OCI-LY3 (cell line): ENCODE results near the gene PRSS8.

ENCODE experiments used
- CTCF ChIP-seq: fragments of 200-600, 300-600 bp; sonication (generic); IDR thresholded peaks from 2 replicates; pipeline ENCODE4 v1.5.1; 2014; ENCODE audit warnings: antibody characterized with exemption, low read length, low read depth
- EZH2phosphoT487 ChIP-seq: fragments of 200-600 bp; shearing (Covaris generic); IDR thresholded peaks from 2 replicates; pipeline ENCODE4 v1.6.1; 2018; ENCODE audit warnings: antibody characterized with exemption, mixed run types, low read depth

- TF ChIP-seq CTCF, result no peak
- TF ChIP-seq EZH2phosphoT487, result no peak
Observed at GRCh38 chr16:31106509-31107464, 28.7 kb downstream of the PRSS8 start.
